K562 (cell line): Measurements from ENCODE around the gene GLB1L2. TPM values are rescaled to one million over a fixed set of nuclear protein-coding genes. Genes with fewer than 3 reads are reported as not detected.

Experiments
- ATAC-seq: fragments of 200-7000 bp; cut with Tn5 transposase; 3 replicates; pipeline ENCODE4 v1.9.1; 2020; ENCODE audit warnings: moderate library complexity
- BruUV-seq: library from RNA; stranded (reverse); fragments of 400-500 nt; replicated peaks from 2 replicates; lab custom pipeline; 2021; lab: Mats Ljungman, UMichigan
- CTCF ChIA-PET: fragments of 300-600 bp; formaldehyde crosslinking; extraction: SDS; loops from one replicate; lab custom pipeline; 2021; ENCODE audit warnings: low intra/inter-chr PET ratio; lab: Yijun Ruan, JAX
- POLR2A ChIA-PET: fragments of 300-600, 350-650 bp; sonication (Branson Sonifier 250); formaldehyde crosslinking; extraction: SDS; loops from one replicate; lab custom pipeline; 2021; ENCODE audit warnings: antibody characterized with exemption, inconsistent platforms; lab: Yijun Ruan, JAX
- DNase-seq, 4 experiments: peaks; one replicate each; pipeline versions ENCODE4 v3.0.0 to v3.0.0-alpha.2; 2011 to 2018; ENCODE audit warnings: low spot score in 3 of 4, mixed read lengths in 3 of 4; ENCODE audit errors: extremely low read depth in 1 of 4
- FAIRE-seq: peaks from 2 replicates; lab custom pipeline; 2011; peaks lifted over from hg19 to GRCh38; lab: Jason Lieb, UNC
- H2AFZ ChIP-seq: 2 replicates; pipeline ENCODE4 v1.6.0; 2011; ENCODE audit warnings: low read depth, low read length, control low read depth, inconsistent platforms
- H3K27ac ChIP-seq: fragments of 200-600 bp; 3 replicates; pipeline ENCODE4 v1.8.0; 2011; ENCODE audit warnings: low read depth, mild to moderate bottlenecking, control low read depth, inconsistent platforms, low read length, moderate library complexity, mixed read lengths; ENCODE audit errors: extremely low read depth
- H3K27me3 ChIP-seq, 2 experiments: fragments of 300-600 bp in 1 of 2; 2 replicates in 1 of 2; 3 replicates in 1 of 2; pipeline versions ENCODE4 v1.6.0 to v1.8.0; 2011; ENCODE audit warnings: inconsistent platforms in 2 of 2, low read length in 2 of 2, mild to moderate bottlenecking in 1 of 2, mixed read lengths in 1 of 2, moderate library complexity in 1 of 2; ENCODE audit not compliant: control insufficient read depth in 2 of 2, insufficient read depth in 2 of 2
- H3K36me3 ChIP-seq: fragments of 300-600 bp; 3 replicates; pipeline ENCODE4 v1.8.0; 2011; ENCODE audit warnings: mild to moderate bottlenecking, low read length, inconsistent platforms; ENCODE audit not compliant: control insufficient read depth, insufficient read depth
- H3K4me1 ChIP-seq, 2 experiments: fragments of 200-600 bp in 1 of 2; replicated peaks in 1 of 2; 2 replicates in 1 of 2; 3 replicates in 1 of 2; pipeline versions ENCODE4 v1.5.1 to v1.8.0; 2011; ENCODE audit warnings: inconsistent platforms in 2 of 2, low read length in 2 of 2, mild to moderate bottlenecking in 1 of 2, mixed read lengths in 1 of 2, moderate library complexity in 1 of 2; ENCODE audit not compliant: control insufficient read depth in 2 of 2, insufficient read depth in 2 of 2
- H3K4me2 ChIP-seq: 2 replicates; pipeline ENCODE4 v1.6.1; 2011; ENCODE audit warnings: low read length, control low read depth, inconsistent platforms, mixed read lengths; ENCODE audit not compliant: insufficient read depth
- H3K4me3 ChIP-seq: fragments of 200-600 bp; sonication (generic), shearing (Covaris generic); 2 replicates; pipeline ENCODE4 v1.5.1; 2016; ENCODE audit warnings: control low read depth, inconsistent platforms
- H3K79me2 ChIP-seq: fragments of 200-600 bp; 3 replicates; pipeline ENCODE4 v1.8.0; 2011; ENCODE audit warnings: low read length, inconsistent platforms; ENCODE audit not compliant: control insufficient read depth, insufficient read depth
- H3K9ac ChIP-seq, 2 experiments: 2 replicates each; pipeline versions ENCODE4 v1.6.0 to v1.6.1; 2011; ENCODE audit warnings: low read depth in 2 of 2, low read length in 2 of 2, control low read depth in 1 of 2, inconsistent platforms in 1 of 2, mild to moderate bottlenecking in 1 of 2, mixed read lengths in 1 of 2; ENCODE audit not compliant: insufficient read depth in 1 of 2
- H3K9me1 ChIP-seq: one replicate; pipeline ENCODE4 v1.6.0; 2011; ENCODE audit warnings: inconsistent platforms, mild to moderate bottlenecking, low read length, moderate library complexity; ENCODE audit not compliant: control insufficient read depth, insufficient read depth
- H3K9me3 ChIP-seq: replicated peaks from 2 replicates; pipeline ENCODE4 v1.5.1; 2011; ENCODE audit warnings: low read depth, low read length, inconsistent platforms; ENCODE audit not compliant: control insufficient read depth, insufficient read depth
- H4K20me1 ChIP-seq: replicated peaks from 2 replicates; pipeline ENCODE4 v1.6.1; 2011; ENCODE audit warnings: low read length, inconsistent platforms, mixed read lengths; ENCODE audit not compliant: control insufficient read depth, insufficient read depth
- HIVEP1 ChIP-seq: fragments of 250-450 bp; sonication (Bioruptor Pico); IDR thresholded peaks from 2 replicates; pipeline ENCODE4 v1.4.0; 2020; ENCODE audit warnings: mild to moderate bottlenecking
- MEF2A ChIP-seq: IDR thresholded peaks from 2 replicates; pipeline ENCODE4 v1.6.1; 2011; ENCODE audit warnings: low read depth, mild to moderate bottlenecking, low read length, moderate library complexity; ENCODE audit not compliant: control insufficient read depth
- MTF1 ChIP-seq: fragments of 250-450 bp; sonication (Bioruptor Pico); IDR thresholded peaks from 2 replicates; pipeline ENCODE4 v1.9.0; 2021; ENCODE audit warnings: moderate library complexity, mild to moderate bottlenecking, inconsistent platforms, borderline replicate concordance
- NFIX ChIP-seq: fragments of 250-450 bp; sonication (Bioruptor Pico); IDR thresholded peaks from 2 replicates; pipeline ENCODE4 v1.4.0; 2020; ENCODE audit warnings: low read depth, mild to moderate bottlenecking, moderate library complexity
- TBP ChIP-seq: optimal IDR thresholded peaks from 2 replicates; pipeline ENCODE3; 2011; ENCODE audit warnings: low read depth, low read length, improper control_type of control experiment
- WHSC1 ChIP-seq: IDR thresholded peaks from one replicate; pipeline ENCODE4 v1.6.1; 2012; ENCODE audit warnings: low read length, control low read depth, inconsistent platforms
- ZNF780A ChIP-seq: fragments of 250-450 bp; sonication (Bioruptor Pico); IDR thresholded peaks from 2 replicates; pipeline ENCODE4 v1.5.0; 2021; ENCODE audit warnings: mild to moderate bottlenecking
- WGBS: fragments of 100-300 bp; shearing (Covaris generic); methylation state at CpG from one replicate; pipeline ENCODE4 v1.1.6; 2016; ENCODE audit warnings: low coverage, mixed read lengths; ENCODE audit not compliant: insufficient coverage; ENCODE audit errors: missing lambda C conversion rate; 5-methylcytosine and 5-hydroxymethylcytosine counted together
- in situ Hi-C: fragments of 300-500 bp; cut with MboI; formaldehyde crosslinking; loops from 4 replicates; pipeline ENCODE4 v1.15.0; 2018; ENCODE audit warnings: inconsistent platforms, mixed read lengths
- intact Hi-C: fragments of 100-400 bp; cut with micrococcal nuclease; formaldehyde crosslinking; loops from 2 replicates; pipeline ENCODE4 v1.14.2; 2022
- polyA plus RNA-seq, 8 experiments: library from polyadenylated mRNA; depleted of rRNA in 4 of 8; stranded (reverse) in 5 of 8; unstranded in 3 of 8; fragments of >200 nt; fragmentation: Nextera tagmentation in 2 of 8; fragmentation: Illumina TruSeq in 1 of 8; extraction: Ambion mirVana in 2 of 8; extraction: Trizol in 1 of 8; gene quantifications; 2 replicates each; pipeline versions ENCODE4 v1.2.1 to v1.2.3, GENCODE V29; 2011 to 2014; ENCODE audit warnings: inconsistent platforms in 1 of 8, missing spikeins in 1 of 8
- total RNA-seq, 7 experiments: library from RNA; depleted of rRNA in 6 of 7; stranded (reverse); fragments of >200 nt in 6 of 7; fragmentation: Illumina TruSeq in 2 of 7; extraction: Trizol in 2 of 7; gene quantifications; 2 replicates each; pipeline versions ENCODE4 v1.2.1 to v1.2.3, GENCODE V29; 2011 to 2021; ENCODE audit warnings: low replicate concordance in 1 of 7
- TF ChIP-seq, protein P1 (sequence below): sonication (generic); formaldehyde crosslinking; IDR thresholded peaks from 2 replicates; pipeline ENCODE4 v1.8.1; 2022; ENCODE audit warnings: missing genetic modification reagents
- TF ChIP-seq, protein P2 (sequence below): fragments of 450-650 bp; IDR thresholded peaks from 2 replicates; pipeline ENCODE4 v1.6.1; 2016; ENCODE audit warnings: low read depth
- TF ChIP-seq, protein P3 (sequence below): IDR thresholded peaks from 2 replicates; pipeline ENCODE4 v1.6.1; 2011; ENCODE audit warnings: borderline replicate concordance, low read depth, mild to moderate bottlenecking, moderate library complexity, low read length; ENCODE audit not compliant: insufficient read depth, poor library complexity, severe bottlenecking

GLB1L2 gene
- total and polyA plus RNA-seq, 9 of the 15 experiments (the other 6 are each of a cell fraction or from before 2014, with no cell fraction given): 0.84 to 21.4 (median 13.8) TPM

DNA sequence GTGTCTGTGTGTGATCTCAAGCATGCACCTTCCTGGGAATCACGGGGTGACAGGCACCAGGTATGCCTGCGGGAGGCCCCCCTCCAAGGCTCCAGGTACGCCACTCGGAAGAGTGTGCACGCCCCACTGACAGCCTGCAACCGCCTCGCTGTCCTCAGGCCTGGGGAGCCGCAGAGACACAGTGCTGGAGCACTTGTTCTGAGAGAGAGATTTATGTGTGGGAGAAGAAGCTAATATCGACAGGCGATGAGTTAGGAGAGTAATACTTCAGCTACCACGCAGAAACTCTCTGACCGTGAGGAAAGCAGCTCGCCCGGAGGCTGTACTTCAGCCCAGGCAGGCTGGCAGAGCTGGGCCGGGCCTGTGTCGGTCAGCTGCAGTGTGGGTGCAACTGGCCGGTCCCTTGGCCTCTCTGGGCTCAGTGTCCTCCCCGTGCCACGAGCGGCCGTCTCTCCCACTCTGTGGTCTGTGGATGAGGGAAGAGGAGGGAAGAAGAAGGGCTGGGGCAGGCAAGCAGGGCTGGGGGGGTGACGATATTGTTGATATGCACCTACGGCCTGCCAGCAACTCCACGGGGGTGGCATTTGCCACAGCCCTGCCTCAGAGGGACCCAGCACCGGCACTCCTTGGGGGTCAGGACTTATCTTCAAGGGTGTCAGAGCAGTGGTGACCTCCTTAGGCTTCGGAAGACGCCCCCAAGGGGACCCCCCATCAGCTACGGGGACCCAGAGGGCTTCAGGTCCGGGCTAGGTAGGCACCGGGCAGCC, 73.0 kb downstream of the GLB1L2 start:
- in situ Hi-C loops (no loop called here), intact Hi-C loops (no loop called here)
- ChIA-PET POLR2A (no interaction called here), CTCF (no interaction called here)
- Histone ChIP-seq H3K4me2 (no peak overlapping the region), H3K27ac (no peak overlapping the region), H4K20me1 (0 out of 2 replicates have a peak, but pooled peaks cover 3% of the 10 kb centered on the region), H3K9me3 (no peaks in the 10 kb centered on the region), H3K4me3 (no peak overlapping the region), H3K79me2 (no peaks in the 10 kb centered on the region), H3K27me3 (peaks cover 8 to 42% of the 10 kb centered on the region in 2 experiments; a peak in 4 of 5 replicates), H3K9ac (no peak overlapping the region; a peak in 1 of 4 replicates), H3K36me3 (no peaks in the 10 kb centered on the region), H2AFZ (no peak overlapping the region), H3K4me1 (no peaks in the 10 kb centered on the region), H3K9me1 (no peaks in the 10 kb centered on the region)
- BruUV-seq: no TSS peak
- ATAC-seq: peak; percentile 16
- FAIRE-seq: no peak
- 3% methylated on average over 24 of the region's 30 CpGs for WGBS
- DNase-seq: no peak
- no peak for TF ChIP-seq HIVEP1 (CRISPR knock-in tag)
- TF ChIP-seq, protein P1, sequence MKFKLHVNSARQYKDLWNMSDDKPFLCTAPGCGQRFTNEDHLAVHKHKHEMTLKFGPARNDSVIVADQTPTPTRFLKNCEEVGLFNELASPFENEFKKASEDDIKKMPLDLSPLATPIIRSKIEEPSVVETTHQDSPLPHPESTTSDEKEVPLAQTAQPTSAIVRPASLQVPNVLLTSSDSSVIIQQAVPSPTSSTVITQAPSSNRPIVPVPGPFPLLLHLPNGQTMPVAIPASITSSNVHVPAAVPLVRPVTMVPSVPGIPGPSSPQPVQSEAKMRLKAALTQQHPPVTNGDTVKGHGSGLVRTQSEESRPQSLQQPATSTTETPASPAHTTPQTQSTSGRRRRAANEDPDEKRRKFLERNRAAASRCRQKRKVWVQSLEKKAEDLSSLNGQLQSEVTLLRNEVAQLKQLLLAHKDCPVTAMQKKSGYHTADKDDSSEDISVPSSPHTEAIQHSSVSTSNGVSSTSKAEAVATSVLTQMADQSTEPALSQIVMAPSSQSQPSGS (CRISPR knock-in tag): no peak
- no peak for TF ChIP-seq MEF2A
- TF ChIP-seq, protein P2, sequence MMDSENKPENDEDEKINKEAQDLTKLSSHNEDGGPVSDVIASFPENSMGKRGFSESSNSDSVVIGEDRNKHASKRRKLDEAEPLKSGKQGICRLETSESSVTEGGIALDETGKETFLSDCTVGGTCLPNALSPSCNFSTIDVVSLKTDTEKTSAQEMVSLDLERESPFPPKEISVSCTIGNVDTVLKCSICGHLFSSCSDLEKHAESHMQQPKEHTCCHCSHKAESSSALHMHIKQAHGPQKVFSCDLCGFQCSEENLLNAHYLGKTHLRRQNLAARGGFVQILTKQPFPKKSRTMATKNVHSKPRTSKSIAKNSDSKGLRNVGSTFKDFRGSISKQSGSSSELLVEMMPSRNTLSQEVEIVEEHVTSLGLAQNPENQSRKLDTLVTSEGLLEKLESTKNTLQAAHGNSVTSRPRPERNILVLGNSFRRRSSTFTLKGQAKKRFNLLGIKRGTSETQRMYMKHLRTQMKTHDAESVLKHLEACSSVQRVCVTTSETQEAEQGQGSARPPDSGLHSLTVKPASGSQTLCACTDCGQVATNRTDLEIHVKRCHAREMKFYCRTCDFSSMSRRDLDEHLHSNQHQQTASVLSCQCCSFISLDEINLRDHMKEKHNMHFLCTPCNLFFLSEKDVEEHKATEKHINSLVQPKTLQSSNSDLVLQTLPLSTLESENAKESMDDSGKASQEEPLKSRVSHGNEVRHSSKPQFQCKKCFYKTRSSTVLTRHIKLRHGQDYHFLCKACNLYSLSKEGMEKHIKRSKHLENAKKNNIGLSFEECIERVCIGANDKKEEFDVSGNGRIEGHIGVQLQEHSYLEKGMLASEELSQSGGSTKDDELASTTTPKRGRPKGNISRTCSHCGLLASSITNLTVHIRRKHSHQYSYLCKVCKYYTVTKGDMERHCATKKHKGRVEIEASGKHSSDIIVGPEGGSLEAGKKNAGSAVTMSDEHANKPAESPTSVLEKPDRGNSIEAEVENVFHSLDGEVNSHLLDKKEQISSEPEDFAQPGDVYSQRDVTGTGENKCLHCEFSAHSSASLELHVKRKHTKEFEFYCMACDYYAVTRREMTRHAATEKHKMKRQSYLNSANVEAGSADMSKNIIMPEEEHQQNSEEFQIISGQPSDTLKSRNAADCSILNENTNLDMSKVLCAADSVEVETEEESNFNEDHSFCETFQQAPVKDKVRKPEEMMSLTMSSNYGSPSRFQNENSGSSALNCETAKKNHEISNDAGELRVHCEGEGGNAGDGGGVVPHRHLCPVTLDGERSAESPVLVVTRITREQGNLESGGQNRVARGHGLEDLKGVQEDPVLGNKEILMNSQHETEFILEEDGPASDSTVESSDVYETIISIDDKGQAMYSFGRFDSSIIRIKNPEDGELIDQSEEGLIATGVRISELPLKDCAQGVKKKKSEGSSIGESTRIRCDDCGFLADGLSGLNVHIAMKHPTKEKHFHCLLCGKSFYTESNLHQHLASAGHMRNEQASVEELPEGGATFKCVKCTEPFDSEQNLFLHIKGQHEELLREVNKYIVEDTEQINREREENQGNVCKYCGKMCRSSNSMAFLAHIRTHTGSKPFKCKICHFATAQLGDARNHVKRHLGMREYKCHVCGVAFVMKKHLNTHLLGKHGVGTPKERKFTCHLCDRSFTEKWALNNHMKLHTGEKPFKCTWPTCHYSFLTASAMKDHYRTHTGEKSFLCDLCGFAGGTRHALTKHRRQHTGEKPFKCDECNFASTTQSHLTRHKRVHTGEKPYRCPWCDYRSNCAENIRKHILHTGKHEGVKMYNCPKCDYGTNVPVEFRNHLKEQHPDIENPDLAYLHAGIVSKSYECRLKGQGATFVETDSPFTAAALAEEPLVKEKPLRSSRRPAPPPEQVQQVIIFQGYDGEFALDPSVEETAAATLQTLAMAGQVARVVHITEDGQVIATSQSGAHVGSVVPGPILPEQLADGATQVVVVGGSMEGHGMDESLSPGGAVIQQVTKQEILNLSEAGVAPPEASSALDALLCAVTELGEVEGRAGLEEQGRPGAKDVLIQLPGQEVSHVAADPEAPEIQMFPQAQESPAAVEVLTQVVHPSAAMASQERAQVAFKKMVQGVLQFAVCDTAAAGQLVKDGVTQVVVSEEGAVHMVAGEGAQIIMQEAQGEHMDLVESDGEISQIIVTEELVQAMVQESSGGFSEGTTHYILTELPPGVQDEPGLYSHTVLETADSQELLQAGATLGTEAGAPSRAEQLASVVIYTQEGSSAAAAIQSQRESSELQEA: no peak
- TF ChIP-seq, protein P3, sequence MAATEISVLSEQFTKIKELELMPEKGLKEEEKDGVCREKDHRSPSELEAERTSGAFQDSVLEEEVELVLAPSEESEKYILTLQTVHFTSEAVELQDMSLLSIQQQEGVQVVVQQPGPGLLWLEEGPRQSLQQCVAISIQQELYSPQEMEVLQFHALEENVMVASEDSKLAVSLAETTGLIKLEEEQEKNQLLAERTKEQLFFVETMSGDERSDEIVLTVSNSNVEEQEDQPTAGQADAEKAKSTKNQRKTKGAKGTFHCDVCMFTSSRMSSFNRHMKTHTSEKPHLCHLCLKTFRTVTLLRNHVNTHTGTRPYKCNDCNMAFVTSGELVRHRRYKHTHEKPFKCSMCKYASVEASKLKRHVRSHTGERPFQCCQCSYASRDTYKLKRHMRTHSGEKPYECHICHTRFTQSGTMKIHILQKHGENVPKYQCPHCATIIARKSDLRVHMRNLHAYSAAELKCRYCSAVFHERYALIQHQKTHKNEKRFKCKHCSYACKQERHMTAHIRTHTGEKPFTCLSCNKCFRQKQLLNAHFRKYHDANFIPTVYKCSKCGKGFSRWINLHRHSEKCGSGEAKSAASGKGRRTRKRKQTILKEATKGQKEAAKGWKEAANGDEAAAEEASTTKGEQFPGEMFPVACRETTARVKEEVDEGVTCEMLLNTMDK: no peak
- TF ChIP-seq WHSC1: no peak
- no peak for TF ChIP-seq TBP
- TF ChIP-seq MTF1 (CRISPR knock-in tag): no peak
- TF ChIP-seq NFIX: no peak
- no peak for TF ChIP-seq ZNF780A (CRISPR knock-in tag)
